ENCODE results near the gene ADGB.

- TF ChIP-seq CTCF (IDR thresholded peaks at IDR 0.05) (no peak), EP300 (IDR thresholded peaks at IDR 0.05) (no peak), POLR2AphosphoS5 (IDR thresholded peaks at IDR 0.05) (no peak)
Observed at GRCh38 chr6:146581968-146582367, 16.8 kb upstream of the ADGB start.
